Parathyroid adenoma (tissue), 2 donors: Measurements from ENCODE around the gene CSPG5.

ENCODE experiments used
- H2AFZ ChIP-seq: fragments of 300-600 bp; sonication (generic); one replicate; pipeline ENCODE4 v1.7.0; 2017; ENCODE audit warnings: antibody characterized with exemption, mild to moderate bottlenecking
- H3K27ac ChIP-seq: fragments of 300-600 bp; sonication (generic); one replicate; pipeline ENCODE4 v1.7.0; 2017
- H3K27me3 ChIP-seq: fragments of 300-600 bp; sonication (generic); one replicate; pipeline ENCODE4 v1.7.0; 2017; ENCODE audit warnings: low read length; ENCODE audit not compliant: control insufficient read depth, insufficient read depth
- H3K36me3 ChIP-seq: fragments of 300-600 bp; sonication (generic); one replicate; pipeline ENCODE4 v1.7.0; 2017; ENCODE audit warnings: low read length; ENCODE audit not compliant: control insufficient read depth, insufficient read depth
- H3K4me1 ChIP-seq: fragments of 300-600 bp; sonication (generic); one replicate; pipeline ENCODE4 v1.7.0; 2017; ENCODE audit warnings: control low read depth
- H3K4me2 ChIP-seq: fragments of 300-600 bp; sonication (generic); one replicate; pipeline ENCODE4 v1.7.0; 2017; ENCODE audit warnings: low read length
- H3K4me3 ChIP-seq: fragments of 300-600 bp; sonication (generic); one replicate; pipeline ENCODE4 v1.7.0; 2017; ENCODE audit warnings: low read depth, low read length
- H3K79me2 ChIP-seq: fragments of 300-600 bp; sonication (generic); one replicate; pipeline ENCODE4 v1.7.0; 2017; ENCODE audit warnings: control low read depth
- H3K9ac ChIP-seq: fragments of 300-600 bp; sonication (generic); one replicate; pipeline ENCODE4 v1.7.0; 2017; ENCODE audit warnings: mild to moderate bottlenecking
- H3K9me3 ChIP-seq: fragments of 300-600 bp; sonication (generic); one replicate; pipeline ENCODE4 v1.7.0; 2017; ENCODE audit warnings: low read length; ENCODE audit not compliant: control insufficient read depth
- CTCF ChIP-seq: fragments of 300-600 bp; sonication (generic); IDR thresholded peaks from one replicate; pipeline ENCODE4 v1.7.0; 2017; ENCODE audit warnings: antibody characterized with exemption, mild to moderate bottlenecking
- donor health status: primary hyperparathyroidism.

Gene CSPG5

GRCh38 chr3:47590216-47590615, 11.6 kb upstream of the CSPG5 start:
- H3K36me3 ChIP-seq, result no peaks in the 10 kb centered on the region
- no peaks in the 10 kb centered on the region for H3K79me2 ChIP-seq
- no peak for TF ChIP-seq CTCF
- H3K9me3 ChIP-seq, result no peaks in the 10 kb centered on the region
- H3K27me3 ChIP-seq, result no peaks in the 10 kb centered on the region
- no peak overlapping the region for H3K4me2 ChIP-seq
- H3K4me3 ChIP-seq, result no peak overlapping the region
- H3K27ac ChIP-seq, result no peak overlapping the region
- H2AFZ ChIP-seq, result no peak overlapping the region
- H3K4me1 ChIP-seq, result no peaks in the 10 kb centered on the region
- no peak overlapping the region for H3K9ac ChIP-seq

- no peaks in the 10 kb centered on the region for H3K9me3 ChIP-seq
- H3K4me2 ChIP-seq, result no peak overlapping the region
- no peaks in the 10 kb centered on the region for H3K4me1 ChIP-seq
- no peak overlapping the region for H2AFZ ChIP-seq
- no peaks in the 10 kb centered on the region for H3K79me2 ChIP-seq
- no peaks in the 10 kb centered on the region for H3K27me3 ChIP-seq
- TF ChIP-seq CTCF, result no peak
- H3K9ac ChIP-seq, result no peak overlapping the region
- H3K27ac ChIP-seq, result no peak overlapping the region
- H3K36me3 ChIP-seq, result no peaks in the 10 kb centered on the region
- no peak overlapping the region for H3K4me3 ChIP-seq
Observed at GRCh38 chr3:47588587-47588986, 9.9 kb upstream of the CSPG5 start.

GRCh38 chr3:47588053-47588452, 9.4 kb upstream of the CSPG5 start:
- Histone ChIP-seq H2AFZ (no peak overlapping the region), H3K4me1 (no peaks in the 10 kb centered on the region), H3K4me2 (no peak overlapping the region), H3K4me3 (no peak overlapping the region), H3K36me3 (no peaks in the 10 kb centered on the region), H3K9ac (no peak overlapping the region), H3K79me2 (no peaks in the 10 kb centered on the region), H3K27ac (no peak overlapping the region), H3K9me3 (no peaks in the 10 kb centered on the region), H3K27me3 (no peaks in the 10 kb centered on the region)
- no peak for TF ChIP-seq CTCF

GRCh38 chr3:47586746-47587145, 8.1 kb upstream of the CSPG5 start:
- Histone ChIP-seq H3K9me3 (no peaks in the 10 kb centered on the region), H3K79me2 (no peaks in the 10 kb centered on the region), H2AFZ (no peak overlapping the region), H3K27me3 (no peaks in the 10 kb centered on the region), H3K27ac (no peak overlapping the region), H3K4me3 (no peak overlapping the region), H3K36me3 (no peaks in the 10 kb centered on the region), H3K4me2 (no peak overlapping the region), H3K9ac (no peak overlapping the region), H3K4me1 (no peaks in the 10 kb centered on the region)
- no peak for TF ChIP-seq CTCF

GRCh38 chr3:47583320-47584075, 4.8 kb upstream of the CSPG5 start:
- Histone ChIP-seq H3K27ac (no peak overlapping the region), H3K4me3 (no peak overlapping the region), H3K27me3 (no peaks in the 10 kb centered on the region), H3K9me3 (no peaks in the 10 kb centered on the region), H3K4me2 (no peak overlapping the region), H3K36me3 (no peaks in the 10 kb centered on the region), H2AFZ (no peak overlapping the region), H3K79me2 (no peaks in the 10 kb centered on the region), H3K9ac (no peak overlapping the region), H3K4me1 (no peaks in the 10 kb centered on the region)
- TF ChIP-seq CTCF, result no peak
